ENCODE measurements around the gene UXS1.

UXS1 gene

GRCh38 chr2:106090916-106091618 is 103.0 kb downstream of the UXS1 start:
- DNase-seq (ENCODE audit: low read depth in 4 of 4, low spot score in 1 of 4), result no peak

- DNase-seq (ENCODE audit: low read depth in 4 of 4, low spot score in 1 of 4), result no peak
Measured at GRCh38 chr2:106089611-106090010, 104.5 kb downstream of the UXS1 start.

- DNase-seq (ENCODE audit: low read depth in 4 of 4, low spot score in 1 of 4), result no peak
Measured at GRCh38 chr2:106085181-106085940, 108.7 kb downstream of the UXS1 start.

- DNase-seq (ENCODE audit: low read depth in 4 of 4, low spot score in 1 of 4), result no peak
Measured at GRCh38 chr2:106080959-106081358, 113.1 kb downstream of the UXS1 start.

GRCh38 chr2:106078096-106078495 is 116.0 kb downstream of the UXS1 start:
- DNase-seq (ENCODE audit: low read depth in 4 of 4, low spot score in 1 of 4), result no peak

GRCh38 chr2:106076941-106077340 is 117.2 kb downstream of the UXS1 start:
- DNase-seq (ENCODE audit: low read depth in 4 of 4, low spot score in 1 of 4), result no peak

GRCh38 chr2:106075048-106075447 is 119.1 kb downstream of the UXS1 start:
- no peak for DNase-seq (ENCODE audit: low read depth in 4 of 4, low spot score in 1 of 4)

GRCh38 chr2:106073678-106074406 is 120.3 kb downstream of the UXS1 start:
- DNase-seq (ENCODE audit: low read depth in 4 of 4, low spot score in 1 of 4), result no peak

- no peak for DNase-seq (ENCODE audit: low read depth in 4 of 4, low spot score in 1 of 4)
Measured at GRCh38 chr2:106070181-106070580, 123.9 kb downstream of the UXS1 start.

- DNase-seq (ENCODE audit: low read depth in 4 of 4, low spot score in 1 of 4), result no peak
Measured at GRCh38 chr2:106068451-106068850, 125.7 kb downstream of the UXS1 start.

- DNase-seq (ENCODE audit: low read depth in 4 of 4, low spot score in 1 of 4), result no peak
Measured at GRCh38 chr2:106065983-106066820, 127.9 kb downstream of the UXS1 start.

- no peak for DNase-seq (ENCODE audit: low read depth in 4 of 4, low spot score in 1 of 4)
Measured at GRCh38 chr2:106065268-106065982, 128.7 kb downstream of the UXS1 start.

GRCh38 chr2:106063181-106063580 is 130.9 kb downstream of the UXS1 start:
- no peak for DNase-seq (ENCODE audit: low read depth in 4 of 4, low spot score in 1 of 4)

- no peak for DNase-seq (ENCODE audit: low read depth in 4 of 4, low spot score in 1 of 4)
Measured at GRCh38 chr2:106062627-106063026, 131.5 kb downstream of the UXS1 start.

GRCh38 chr2:106061611-106062349 is 132.3 kb downstream of the UXS1 start:
- DNase-seq (ENCODE audit: low read depth in 4 of 4, low spot score in 1 of 4), result no peak

- no peak for DNase-seq (ENCODE audit: low read depth in 4 of 4, low spot score in 1 of 4)
Measured at GRCh38 chr2:106059416-106060065, 134.6 kb downstream of the UXS1 start.

- DNase-seq (ENCODE audit: low read depth in 4 of 4, low spot score in 1 of 4), result no peak
Measured at GRCh38 chr2:106058469-106059137, 135.5 kb downstream of the UXS1 start.

GRCh38 chr2:106057206-106057605 is 136.9 kb downstream of the UXS1 start:
- DNase-seq (ENCODE audit: low read depth in 4 of 4, low spot score in 1 of 4), result peak in 1 of 4 experiments; percentile 11

All from stimulated activated CD4-positive, alpha-beta T cell treated with anti-CD3 and anti-CD28 coated beads, Interleukin-1b, Interleukin-23, amount 100 ng/mL, for 24 hours (primary cell).